HEK293 (cell line): ENCODE results near the gene BCOR.

Experiments
- CTCF ChIA-PET: fragments of 350-600 bp; formaldehyde crosslinking; extraction: SDS; loops from one replicate; lab custom pipeline; 2021; ENCODE audit warnings: antibody characterized with exemption; lab: Yijun Ruan, JAX
- POLR2A ChIA-PET: fragments of 300-600 bp; formaldehyde crosslinking; extraction: SDS; loops from one replicate; lab custom pipeline; 2020; ENCODE audit warnings: antibody characterized with exemption, inconsistent platforms; lab: Yijun Ruan, JAX
- H3K27ac ChIP-seq: fragments of 200-500 bp; sonication (Bioruptor generic); 2 replicates; pipeline ENCODE4 v1.5.1; 2014; ENCODE audit warnings: low read depth, low read length, control low read depth, inconsistent platforms; ENCODE audit errors: extremely low read depth
- H3K36me3 ChIP-seq, 2 experiments: fragments of 200-500 bp in 1 of 2; sonication (Bioruptor generic) in 1 of 2; 1 replicate in 1 of 2; 2 replicates in 1 of 2; pipeline ENCODE4 v1.5.1; 2014 to 2017; ENCODE audit warnings: inconsistent platforms in 2 of 2, low read length in 2 of 2; ENCODE audit not compliant: control insufficient read depth in 2 of 2, insufficient read depth in 1 of 2
- H3K4me1 ChIP-seq: fragments of 200-500 bp; sonication (Bioruptor generic); 2 replicates; pipeline ENCODE4 v1.5.1; 2014; ENCODE audit warnings: mild to moderate bottlenecking, low read length, inconsistent platforms; ENCODE audit not compliant: control insufficient read depth, insufficient read depth
- H3K4me3 ChIP-seq: 2 replicates; pipeline ENCODE4 v1.5.1; 2011; ENCODE audit warnings: low read depth, mild to moderate bottlenecking, control low read depth, low read length, moderate library complexity
- H3K9me3 ChIP-seq: fragments of 200-500 bp; sonication (Bioruptor generic); 2 replicates; pipeline ENCODE4 v1.5.1; 2014; ENCODE audit warnings: low read depth, low read length, inconsistent platforms; ENCODE audit not compliant: control insufficient read depth, insufficient read depth
- BCL11B ChIP-seq: fragments of 450-650 bp; formaldehyde crosslinking; IDR thresholded peaks from 2 replicates; pipeline ENCODE4 v1.5.1; 2016; ENCODE audit warnings: low read depth, missing biosample characterization, missing genetic modification characterization
- FEZF1 ChIP-seq: fragments of 450-650 bp; formaldehyde crosslinking; IDR thresholded peaks from 2 replicates; pipeline ENCODE4 v1.5.1; 2016; ENCODE audit warnings: missing biosample characterization, missing genetic modification characterization
- KLF10 ChIP-seq: fragments of 450-650 bp; IDR thresholded peaks from 2 replicates; pipeline ENCODE4 v1.5.1; 2018; ENCODE audit warnings: missing biosample characterization, mild to moderate bottlenecking, missing genetic modification characterization
- KLF7 ChIP-seq: fragments of 450-650 bp; formaldehyde crosslinking; IDR thresholded peaks from 2 replicates; pipeline ENCODE4 v1.5.1; 2016; ENCODE audit warnings: missing biosample characterization, missing genetic modification characterization, borderline replicate concordance
- KLF8 ChIP-seq: fragments of 450-650 bp; formaldehyde crosslinking; IDR thresholded peaks from 2 replicates; pipeline ENCODE4 v1.5.1; 2016; ENCODE audit warnings: missing biosample characterization, missing genetic modification characterization
- MYNN ChIP-seq: fragments of 450-650 bp; formaldehyde crosslinking; IDR thresholded peaks from 2 replicates; pipeline ENCODE4 v1.5.1; 2016; ENCODE audit warnings: missing biosample characterization, missing genetic modification characterization, borderline replicate concordance
- RBAK ChIP-seq: fragments of 450-650 bp; formaldehyde crosslinking; IDR thresholded peaks from 2 replicates; pipeline ENCODE4 v1.5.1; 2016; ENCODE audit warnings: missing biosample characterization, missing genetic modification characterization
- SP7 ChIP-seq: fragments of 450-650 bp; formaldehyde crosslinking; IDR thresholded peaks from 2 replicates; pipeline ENCODE4 v1.5.1; 2016; ENCODE audit warnings: missing biosample characterization, missing genetic modification characterization
- ZNF174 ChIP-seq: fragments of 450-650 bp; formaldehyde crosslinking; IDR thresholded peaks from 2 replicates; pipeline ENCODE4 v1.5.0; 2017; ENCODE audit warnings: missing biosample characterization, mild to moderate bottlenecking, missing genetic modification characterization
- ZNF221 ChIP-seq: fragments of 450-650 bp; formaldehyde crosslinking; IDR thresholded peaks from 2 replicates; pipeline ENCODE4 v1.5.1; 2017; ENCODE audit warnings: missing biosample characterization, missing genetic modification characterization, borderline replicate concordance
- ZNF239 ChIP-seq: fragments of 450-650 bp; formaldehyde crosslinking; IDR thresholded peaks from 2 replicates; pipeline ENCODE4 v1.5.1; 2016; ENCODE audit warnings: missing biosample characterization, missing genetic modification characterization
- ZNF266 ChIP-seq: fragments of 450-650 bp; formaldehyde crosslinking; IDR thresholded peaks from 2 replicates; pipeline ENCODE4 v1.5.1; 2016; ENCODE audit warnings: missing biosample characterization, missing genetic modification characterization, low read depth
- ZNF404 ChIP-seq: fragments of 450-650 bp; formaldehyde crosslinking; IDR thresholded peaks from 2 replicates; pipeline ENCODE4 v1.5.1; 2017; ENCODE audit warnings: missing biosample characterization, missing genetic modification characterization
- ZNF416 ChIP-seq: fragments of 450-650 bp; formaldehyde crosslinking; IDR thresholded peaks from 2 replicates; pipeline ENCODE4 v1.5.1; 2016; ENCODE audit warnings: missing biosample characterization, missing genetic modification characterization
- ZNF530 ChIP-seq: fragments of 450-650 bp; formaldehyde crosslinking; IDR thresholded peaks from 2 replicates; pipeline ENCODE4 v1.5.1; 2016; ENCODE audit warnings: low read depth, missing biosample characterization, missing genetic modification characterization
- ZNF623 ChIP-seq: fragments of 450-650 bp; formaldehyde crosslinking; IDR thresholded peaks from 2 replicates; pipeline ENCODE4 v1.5.1; 2016; ENCODE audit warnings: missing biosample characterization, missing genetic modification characterization
- ZNF777 ChIP-seq: fragments of 450-650 bp; formaldehyde crosslinking; IDR thresholded peaks from 2 replicates; pipeline ENCODE4 v1.5.1; 2017; ENCODE audit warnings: missing biosample characterization, missing genetic modification characterization, borderline replicate concordance
- TF ChIP-seq, protein P1 (sequence below): fragments of 450-650 bp; formaldehyde crosslinking; IDR thresholded peaks from 2 replicates; pipeline ENCODE4 v1.5.1; 2016; ENCODE audit warnings: missing biosample characterization, missing genetic modification characterization, borderline replicate concordance
- TF ChIP-seq, protein P2 (sequence below): fragments of 450-650 bp; formaldehyde crosslinking; IDR thresholded peaks from 2 replicates; pipeline ENCODE4 v1.5.1; 2016; ENCODE audit warnings: missing biosample characterization, missing genetic modification characterization
- TF ChIP-seq, protein P3 (sequence below): fragments of 450-650 bp; formaldehyde crosslinking; IDR thresholded peaks from 2 replicates; pipeline ENCODE4 v1.5.1; 2016; ENCODE audit warnings: missing biosample characterization, missing genetic modification characterization

BCOR gene

DNA sequence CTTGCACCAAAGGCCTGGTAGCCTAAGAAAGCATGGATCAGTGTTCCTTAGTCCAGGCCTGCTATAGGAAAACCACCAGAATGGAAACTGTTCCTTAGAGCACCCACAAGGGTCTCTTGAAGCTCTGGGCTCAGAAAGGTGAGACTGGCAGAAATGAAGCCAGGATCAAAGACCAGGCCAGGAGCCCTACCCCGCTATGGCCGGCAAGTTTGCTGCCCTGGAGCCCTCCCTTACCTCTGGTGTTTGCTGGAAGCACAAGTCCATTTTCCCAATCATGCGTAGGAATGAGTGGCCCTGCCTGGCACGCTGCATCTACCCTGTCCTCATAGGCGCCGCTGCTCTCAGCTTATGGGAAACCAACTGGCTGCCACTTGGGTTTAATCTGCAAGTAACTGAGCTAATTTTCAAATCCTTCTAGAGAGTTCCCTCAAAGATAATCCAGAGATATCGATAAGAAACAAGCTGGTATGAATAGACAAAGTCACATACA lies 37.4 kb downstream of the BCOR start (continued):
- TF ChIP-seq, protein P1, sequence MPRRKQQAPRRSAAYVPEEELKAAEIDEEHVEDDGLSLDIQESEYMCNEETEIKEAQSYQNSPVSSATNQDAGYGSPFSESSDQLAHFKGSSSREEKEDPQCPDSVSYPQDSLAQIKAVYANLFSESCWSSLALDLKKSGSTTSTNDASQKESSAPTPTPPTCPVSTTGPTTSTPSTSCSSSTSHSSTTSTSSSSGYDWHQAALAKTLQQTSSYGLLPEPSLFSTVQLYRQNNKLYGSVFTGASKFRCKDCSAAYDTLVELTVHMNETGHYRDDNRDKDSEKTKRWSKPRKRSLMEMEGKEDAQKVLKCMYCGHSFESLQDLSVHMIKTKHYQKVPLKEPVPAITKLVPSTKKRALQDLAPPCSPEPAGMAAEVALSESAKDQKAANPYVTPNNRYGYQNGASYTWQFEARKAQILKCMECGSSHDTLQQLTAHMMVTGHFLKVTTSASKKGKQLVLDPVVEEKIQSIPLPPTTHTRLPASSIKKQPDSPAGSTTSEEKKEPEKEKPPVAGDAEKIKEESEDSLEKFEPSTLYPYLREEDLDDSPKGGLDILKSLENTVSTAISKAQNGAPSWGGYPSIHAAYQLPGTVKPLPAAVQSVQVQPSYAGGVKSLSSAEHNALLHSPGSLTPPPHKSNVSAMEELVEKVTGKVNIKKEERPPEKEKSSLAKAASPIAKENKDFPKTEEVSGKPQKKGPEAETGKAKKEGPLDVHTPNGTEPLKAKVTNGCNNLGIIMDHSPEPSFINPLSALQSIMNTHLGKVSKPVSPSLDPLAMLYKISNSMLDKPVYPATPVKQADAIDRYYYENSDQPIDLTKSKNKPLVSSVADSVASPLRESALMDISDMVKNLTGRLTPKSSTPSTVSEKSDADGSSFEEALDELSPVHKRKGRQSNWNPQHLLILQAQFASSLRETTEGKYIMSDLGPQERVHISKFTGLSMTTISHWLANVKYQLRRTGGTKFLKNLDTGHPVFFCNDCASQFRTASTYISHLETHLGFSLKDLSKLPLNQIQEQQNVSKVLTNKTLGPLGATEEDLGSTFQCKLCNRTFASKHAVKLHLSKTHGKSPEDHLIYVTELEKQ (tag by site-specific recombination) = no peak
- TF ChIP-seq ZNF416 (no peak), ZNF404 (tag by site-specific recombination) (no peak)

DNA sequence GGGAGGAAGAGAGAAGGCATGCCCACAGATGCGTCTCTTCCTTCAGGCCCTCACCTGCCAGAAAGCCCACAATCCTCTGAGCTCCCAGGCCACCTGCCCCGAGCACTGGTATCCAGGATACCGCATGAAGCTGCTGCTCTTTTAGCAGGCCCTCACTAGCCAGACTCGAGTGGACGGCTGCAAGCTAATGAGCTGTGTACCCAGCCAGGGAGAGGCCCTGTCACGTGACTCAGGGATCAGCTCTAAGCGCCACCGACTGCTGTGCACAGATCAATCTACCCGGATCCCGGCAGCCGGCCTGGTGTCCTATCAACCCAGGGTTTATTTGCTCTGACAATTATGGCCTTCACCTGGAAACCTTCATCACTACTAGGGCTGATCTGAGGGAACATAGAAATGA lies 39.0 kb downstream of the BCOR start:
- Histone ChIP-seq H3K36me3 (peaks cover 25 to 100% of the 10 kb centered on the region in 2 experiments), H3K9me3 (no peaks in the 10 kb centered on the region), H3K27ac (no peak overlapping the region), H3K4me1 (no peaks in the 10 kb centered on the region), H3K4me3 (no peak overlapping the region)
- ChIA-PET POLR2A (no interaction called here), CTCF (interaction anchor here (0.5 kb wide), 1 partner anchor 986 kb away, joined by 3 read pairs; no protein-coding TSS in a partner anchor)
- no peak for TF ChIP-seq RBAK
- TF ChIP-seq FEZF1 (tag by site-specific recombination) = peak; percentile 7; the same call in 1 of the 2 replicates
- no peak for TF ChIP-seq ZNF221 (tag by site-specific recombination)
- TF ChIP-seq ZNF530 (tag by site-specific recombination) = no peak

DNA sequence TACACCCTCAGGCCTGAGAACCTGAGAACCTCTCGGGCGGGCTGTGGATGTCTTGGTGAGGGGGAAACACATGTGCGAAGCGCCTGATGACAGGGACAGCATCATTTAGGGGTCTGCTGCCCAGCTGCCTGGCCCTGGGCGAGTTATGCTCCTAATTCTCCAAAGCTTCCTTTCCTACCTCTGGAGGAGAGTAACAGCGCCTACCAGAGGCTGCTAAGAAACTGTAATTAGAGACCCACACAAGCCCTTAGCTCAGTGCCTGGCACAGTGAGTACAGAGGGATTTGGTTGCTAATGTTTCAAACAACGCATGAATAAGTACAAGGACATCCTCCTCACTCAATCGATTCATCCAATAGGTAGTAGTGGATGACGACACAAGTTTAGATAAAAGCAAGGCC lies 40.4 kb downstream of the BCOR start:
- H3K4me3 ChIP-seq = no peak overlapping the region
- peaks cover 35 to 100% of the 10 kb centered on the region in 2 experiments for H3K36me3 ChIP-seq
- H3K4me1 ChIP-seq = no peaks in the 10 kb centered on the region
- TF ChIP-seq MYNN (tag by site-specific recombination) (no peak), KLF10 (tag by site-specific recombination) (no peak), ZNF266 (tag by site-specific recombination) (no peak), ZNF174 (tag by site-specific recombination) (no peak), KLF8 (tag by site-specific recombination) (no peak), ZNF239 (tag by site-specific recombination) (no peak), KLF7 (tag by site-specific recombination) (no peak), ZNF777 (tag by site-specific recombination) (no peak), SP7 (tag by site-specific recombination) (no peak), ZNF530 (tag by site-specific recombination) (no peak), BCL11B (tag by site-specific recombination) (no peak), ZNF623 (tag by site-specific recombination) (no peak)
- TF ChIP-seq, protein P2, sequence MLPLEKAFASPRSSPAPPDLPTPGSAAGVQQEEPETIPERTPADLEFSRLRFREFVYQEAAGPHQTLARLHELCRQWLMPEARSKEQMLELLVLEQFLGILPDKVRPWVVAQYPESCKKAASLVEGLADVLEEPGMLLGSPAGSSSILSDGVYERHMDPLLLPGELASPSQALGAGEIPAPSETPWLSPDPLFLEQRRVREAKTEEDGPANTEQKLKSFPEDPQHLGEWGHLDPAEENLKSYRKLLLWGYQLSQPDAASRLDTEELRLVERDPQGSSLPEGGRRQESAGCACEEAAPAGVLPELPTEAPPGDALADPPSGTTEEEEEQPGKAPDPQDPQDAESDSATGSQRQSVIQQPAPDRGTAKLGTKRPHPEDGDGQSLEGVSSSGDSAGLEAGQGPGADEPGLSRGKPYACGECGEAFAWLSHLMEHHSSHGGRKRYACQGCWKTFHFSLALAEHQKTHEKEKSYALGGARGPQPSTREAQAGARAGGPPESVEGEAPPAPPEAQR = no peak
- TF ChIP-seq, protein P3, sequence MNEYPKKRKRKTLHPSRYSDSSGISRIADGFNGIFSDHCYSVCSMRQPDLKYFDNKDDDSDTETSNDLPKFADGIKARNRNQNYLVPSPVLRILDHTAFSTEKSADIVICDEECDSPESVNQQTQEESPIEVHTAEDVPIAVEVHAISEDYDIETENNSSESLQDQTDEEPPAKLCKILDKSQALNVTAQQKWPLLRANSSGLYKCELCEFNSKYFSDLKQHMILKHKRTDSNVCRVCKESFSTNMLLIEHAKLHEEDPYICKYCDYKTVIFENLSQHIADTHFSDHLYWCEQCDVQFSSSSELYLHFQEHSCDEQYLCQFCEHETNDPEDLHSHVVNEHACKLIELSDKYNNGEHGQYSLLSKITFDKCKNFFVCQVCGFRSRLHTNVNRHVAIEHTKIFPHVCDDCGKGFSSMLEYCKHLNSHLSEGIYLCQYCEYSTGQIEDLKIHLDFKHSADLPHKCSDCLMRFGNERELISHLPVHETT = no peak
- ChIA-PET CTCF (interaction anchor here (0.6 to 1.1 kb wide), 6 partner anchors 132 to 668 kb away, joined by 3 to 4 read pairs (median 3); no protein-coding TSS in a partner anchor), POLR2A (no interaction called here)
- no peak overlapping the region for H3K27ac ChIP-seq
- peaks cover 2% of the 10 kb centered on the region; the same call in 1 of the 2 replicates for H3K9me3 ChIP-seq
